Measurements from ENCODE around the gene ENOX1.
A peak's percentile ranks its signal among the peaks of the same experiment; 100 is the strongest.
"Not testable (repeated sequence)": the region's sequence is repeated elsewhere in the genome, so short reads cannot be mapped to it uniquely, and the experiment has no call there.

ENOX1 gene

DNA sequence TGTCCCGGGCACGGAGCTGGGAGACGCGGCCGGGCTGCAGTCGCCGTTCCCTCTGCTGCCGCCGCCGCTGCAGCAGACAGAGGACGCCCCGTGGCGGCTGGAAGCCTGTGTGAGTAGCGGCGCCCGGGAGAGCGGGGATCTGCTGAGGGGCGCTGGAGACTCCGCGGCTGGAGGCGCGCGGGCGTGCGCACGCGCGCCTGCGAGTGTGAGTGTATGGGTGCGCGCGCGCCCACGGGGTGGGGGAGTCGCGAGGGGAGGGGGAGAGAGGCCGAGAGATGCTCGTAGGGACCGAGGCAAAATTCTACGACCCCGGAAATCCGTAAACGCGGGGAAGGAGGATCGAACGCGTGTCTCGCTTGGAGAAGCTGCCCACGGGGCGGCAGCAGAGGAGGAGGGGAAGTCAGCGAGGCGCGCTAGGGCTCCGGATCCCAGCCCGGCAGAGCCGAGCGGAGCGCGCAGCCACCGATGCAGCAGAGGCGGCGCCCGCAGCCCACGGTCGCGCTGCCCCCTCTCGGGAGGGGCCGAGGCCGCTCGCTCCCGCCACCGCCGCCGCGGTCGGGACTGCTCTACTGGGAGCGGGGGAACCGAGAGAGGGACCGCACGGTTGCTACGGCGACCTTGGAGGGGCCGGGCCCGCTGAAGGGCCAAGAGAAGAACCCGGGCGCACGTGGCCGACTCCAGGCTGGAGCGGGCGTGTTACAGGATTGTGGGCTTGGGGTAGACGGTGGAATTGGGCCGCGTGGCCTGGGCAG is at the start of gene ENOX1:
Gene ENOX1 (minus strand): TSS at position 207 of the 752 bp plus-strand sequence.
- peak in 1 of 2 donors; percentile 11 for DNase-seq (ENCODE audit: low read depth in 1 of 2, low spot score in 1 of 2)

- DNase-seq (ENCODE audit: low read depth in 1 of 2, low spot score in 1 of 2): no peak
These were observed 48.9 kb upstream of the ENOX1 start for GRCh38 chr13:43835701-43836100.

GRCh38 chr13:43831088-43831487 is 44.3 kb upstream of the ENOX1 start:
- no peak for DNase-seq (ENCODE audit: low read depth in 1 of 2, low spot score in 1 of 2)

- DNase-seq (ENCODE audit: low read depth in 1 of 2, low spot score in 1 of 2): no peak
These were observed 43.7 kb upstream of the ENOX1 start for GRCh38 chr13:43830497-43830881.

- DNase-seq (ENCODE audit: low read depth in 1 of 2, low spot score in 1 of 2): not testable (repeated sequence)
These were observed 37.9 kb upstream of the ENOX1 start for GRCh38 chr13:43824656-43825055.

DNA sequence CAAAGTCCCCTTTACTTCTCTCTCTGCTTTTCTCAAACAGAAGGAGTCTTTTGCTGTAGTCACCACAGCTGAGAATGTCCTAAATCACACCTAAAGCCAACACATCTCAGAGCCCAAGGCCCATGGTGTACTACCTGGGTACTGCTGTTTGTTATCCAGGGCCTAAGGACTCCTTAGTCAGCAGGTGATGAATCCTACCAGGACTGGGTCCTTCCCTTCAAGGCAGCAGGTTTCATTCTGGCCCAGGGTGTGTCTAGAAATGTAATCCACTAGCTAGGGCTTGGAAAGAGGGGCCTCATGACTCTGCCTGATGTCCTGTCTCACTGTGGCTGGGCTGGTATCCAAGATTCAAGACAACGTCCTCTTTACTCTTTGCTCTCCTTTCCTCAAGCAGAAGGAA is 36.2 kb upstream of the ENOX1 start:
- no peak for DNase-seq (ENCODE audit: low read depth in 1 of 2, low spot score in 1 of 2)

GRCh38 chr13:43816401-43816889 is 29.7 kb upstream of the ENOX1 start:
- DNase-seq (ENCODE audit: low read depth in 1 of 2, low spot score in 1 of 2): no peak

GRCh38 chr13:43815204-43815603 is 28.4 kb upstream of the ENOX1 start:
- DNase-seq (ENCODE audit: low read depth in 1 of 2, low spot score in 1 of 2): no peak

GRCh38 chr13:43808676-43809075 is 21.9 kb upstream of the ENOX1 start:
- DNase-seq (ENCODE audit: low read depth in 1 of 2, low spot score in 1 of 2): no peak

DNA sequence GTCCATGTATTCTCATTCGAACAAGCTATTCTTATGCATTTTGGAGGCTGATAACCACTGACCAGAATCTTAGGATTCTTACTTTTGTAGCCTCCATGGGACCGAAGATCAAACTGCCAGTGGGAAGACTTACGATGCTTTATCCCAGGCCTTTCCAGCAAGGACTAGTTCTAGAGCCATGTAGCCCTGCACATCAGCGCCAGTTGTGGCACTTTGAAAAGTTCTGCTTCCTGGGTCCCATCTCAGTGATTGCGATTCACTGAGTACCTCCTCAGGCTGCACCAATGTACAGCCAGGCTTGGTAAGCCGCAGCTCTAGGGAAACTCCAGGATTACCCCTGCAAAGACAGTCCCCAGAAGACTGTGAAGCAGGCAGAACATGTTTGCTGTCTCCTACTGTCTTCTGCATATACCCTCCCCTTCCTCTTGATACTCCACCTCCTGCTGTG is 18.9 kb upstream of the ENOX1 start:
- no peak for DNase-seq (ENCODE audit: low read depth in 1 of 2, low spot score in 1 of 2)

- no peak for DNase-seq (ENCODE audit: low read depth in 1 of 2, low spot score in 1 of 2)
These were observed 18.3 kb upstream of the ENOX1 start for GRCh38 chr13:43805071-43805468.

DNA sequence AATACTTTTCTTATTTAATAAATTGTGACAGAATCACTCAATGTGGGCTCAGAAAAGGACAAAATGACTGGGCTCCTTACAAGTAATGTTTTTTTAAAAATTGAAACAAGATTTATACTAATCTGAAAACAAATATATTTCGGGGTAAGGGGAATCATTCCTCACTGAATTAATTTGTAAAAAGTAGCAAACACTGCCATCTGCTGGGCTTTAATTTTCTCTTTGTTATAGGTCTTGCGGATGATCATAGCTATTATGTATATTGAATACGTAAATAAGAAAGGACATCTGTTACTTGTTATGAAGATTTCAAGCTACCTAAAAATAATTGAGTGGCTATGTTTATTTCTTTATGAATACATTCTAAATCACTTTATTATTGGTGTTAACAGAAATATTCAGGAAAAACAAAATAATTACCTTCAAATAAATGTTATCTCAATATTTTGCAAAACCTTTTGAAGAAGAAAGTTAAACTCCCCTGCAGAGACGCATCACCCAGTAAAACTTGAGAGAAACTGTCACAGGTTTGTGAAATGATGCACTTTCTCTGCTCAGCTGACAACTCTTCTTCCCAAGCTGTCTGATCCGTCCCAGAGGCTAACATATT is 17.8 kb upstream of the ENOX1 start:
- no peak for DNase-seq (ENCODE audit: low read depth in 1 of 2, low spot score in 1 of 2)

DNA sequence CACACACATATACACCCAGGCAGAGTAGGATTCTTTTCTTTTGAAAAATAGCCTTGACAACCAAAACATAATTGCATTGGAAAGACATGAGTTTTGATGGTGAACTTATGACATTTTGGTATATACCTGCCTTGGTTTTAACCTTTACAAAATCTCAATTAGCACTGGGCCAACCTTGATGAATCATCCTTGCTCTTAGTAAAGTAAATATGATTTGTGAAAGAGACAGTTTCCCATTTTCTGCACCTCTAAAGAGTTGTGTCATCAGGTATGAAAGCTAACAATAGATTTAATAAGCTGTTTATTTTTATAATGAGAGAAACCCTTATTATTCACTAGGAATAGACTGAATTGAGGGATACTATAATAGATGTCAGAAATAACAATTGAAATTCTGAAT is 15.7 kb upstream of the ENOX1 start:
- DNase-seq (ENCODE audit: low read depth in 1 of 2, low spot score in 1 of 2): no peak

DNA sequence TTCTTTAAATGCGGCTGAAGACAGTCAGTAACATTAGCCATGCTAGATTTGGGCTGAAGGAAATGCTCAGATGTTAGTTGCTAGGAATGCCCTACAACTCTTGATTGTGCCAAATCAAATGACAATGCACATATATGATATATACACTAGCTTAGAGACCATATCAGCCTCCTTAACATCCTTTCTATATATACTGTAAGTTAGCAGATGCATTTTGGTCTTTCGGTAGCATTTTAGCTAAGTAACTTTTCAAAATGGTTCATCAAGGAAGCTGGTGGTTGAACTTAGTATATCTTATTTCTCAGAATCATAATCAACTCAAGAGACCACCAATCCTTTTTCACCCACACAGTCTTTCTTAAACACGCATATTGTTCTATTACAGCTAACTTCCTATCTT is 14.1 kb upstream of the ENOX1 start:
- DNase-seq (ENCODE audit: low read depth in 1 of 2, low spot score in 1 of 2): no peak

DNA sequence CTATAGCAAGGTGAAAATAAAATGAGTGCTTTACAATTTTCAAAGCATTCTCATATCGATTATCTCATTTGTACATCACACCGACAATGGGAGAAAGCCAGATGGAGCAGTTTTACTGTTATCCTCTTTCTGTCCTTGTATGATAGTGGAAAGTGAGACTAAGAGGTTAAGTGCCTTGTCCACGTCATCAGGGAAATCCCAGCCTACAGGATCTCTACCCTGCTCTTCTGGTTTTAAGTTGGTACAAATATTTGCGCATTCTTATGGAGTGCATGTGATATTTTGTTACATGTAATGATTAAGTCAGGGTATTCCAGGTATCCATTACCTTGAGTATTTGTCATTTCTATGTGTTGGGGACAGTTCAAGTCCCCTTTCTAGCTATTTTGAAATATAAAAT is 12.4 kb upstream of the ENOX1 start:
- DNase-seq (ENCODE audit: low read depth in 1 of 2, low spot score in 1 of 2): no peak

DNA sequence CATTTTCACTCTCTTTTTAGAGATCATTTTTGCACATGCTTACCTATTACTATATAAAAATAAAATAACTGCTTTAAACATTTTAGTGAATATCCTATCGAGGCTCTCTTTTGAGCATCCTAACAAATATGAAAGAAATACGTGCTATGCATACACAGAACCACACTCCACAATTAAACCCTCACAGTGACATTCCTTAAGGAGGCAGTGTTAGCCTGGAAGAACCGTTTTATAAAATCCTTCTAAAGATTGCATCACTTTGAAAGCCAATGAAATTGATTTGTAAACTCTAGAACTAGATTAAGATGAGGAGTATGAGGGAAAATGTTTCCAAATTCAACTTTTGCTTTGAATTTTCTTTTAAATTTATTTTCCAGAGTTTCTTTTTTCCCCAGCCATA is 11.1 kb upstream of the ENOX1 start:
- no peak for DNase-seq (ENCODE audit: low read depth in 1 of 2, low spot score in 1 of 2)

GRCh38 chr13:43797159-43797558 is 10.4 kb upstream of the ENOX1 start:
- no peak for DNase-seq (ENCODE audit: low read depth in 1 of 2, low spot score in 1 of 2)

DNA sequence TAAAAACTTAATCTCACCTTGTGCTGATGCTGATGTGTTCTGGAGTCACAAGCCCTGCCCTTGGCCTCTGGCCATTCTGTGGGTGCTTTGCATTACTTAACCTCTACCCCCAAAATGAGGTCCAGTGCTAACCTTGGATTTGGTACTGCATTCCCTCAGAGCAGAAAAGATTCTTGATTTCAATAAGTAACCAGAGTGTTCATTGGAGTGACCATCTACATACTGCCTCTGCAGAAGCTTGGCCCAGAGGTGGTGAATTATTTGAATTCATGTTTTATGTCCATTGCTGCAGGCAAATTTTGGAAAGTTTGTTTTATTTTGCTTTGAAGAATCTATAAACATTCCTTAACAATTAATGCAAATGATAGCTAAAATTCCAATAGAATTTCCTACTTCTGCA is 7.6 kb upstream of the ENOX1 start:
- DNase-seq (ENCODE audit: low read depth in 1 of 2, low spot score in 1 of 2): no peak

DNA sequence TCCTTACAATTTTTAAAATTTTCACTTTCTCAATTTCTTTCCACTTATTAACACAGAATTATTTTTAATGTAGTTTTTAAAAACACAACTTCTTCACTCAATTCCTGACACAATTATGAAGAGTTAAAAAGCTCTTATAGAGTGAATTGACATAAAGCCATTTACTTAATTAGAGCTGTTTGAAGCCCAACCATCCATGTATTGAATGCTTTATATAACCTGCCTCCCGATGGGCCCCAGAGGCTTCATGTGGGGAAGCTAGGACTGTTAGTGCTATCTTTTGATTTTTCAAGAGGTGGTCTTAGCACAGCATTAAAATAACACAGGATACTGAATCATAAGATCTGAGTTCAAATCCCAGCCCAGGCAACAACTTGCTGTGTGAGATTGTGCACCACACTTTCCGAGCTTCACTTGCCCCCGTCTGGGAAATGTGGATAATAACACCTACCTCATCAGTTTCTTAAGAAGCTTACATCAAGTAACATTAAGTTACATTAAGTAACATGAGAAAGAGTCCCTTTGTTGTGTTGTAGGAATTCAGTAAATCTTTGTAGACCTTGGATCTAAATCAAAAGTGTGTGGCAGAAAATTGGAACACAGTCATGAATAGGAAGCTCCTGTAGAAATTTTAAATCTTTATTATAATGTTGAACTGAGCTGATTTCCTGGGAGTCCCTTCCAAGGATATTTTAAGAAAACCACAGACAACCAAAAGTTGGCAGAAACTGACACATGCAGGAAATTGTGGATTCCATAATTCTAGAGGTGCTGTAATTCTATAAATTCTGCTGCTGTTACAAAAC is 5.5 kb upstream of the ENOX1 start:
- no peak for DNase-seq (ENCODE audit: low read depth in 1 of 2, low spot score in 1 of 2)

DNA sequence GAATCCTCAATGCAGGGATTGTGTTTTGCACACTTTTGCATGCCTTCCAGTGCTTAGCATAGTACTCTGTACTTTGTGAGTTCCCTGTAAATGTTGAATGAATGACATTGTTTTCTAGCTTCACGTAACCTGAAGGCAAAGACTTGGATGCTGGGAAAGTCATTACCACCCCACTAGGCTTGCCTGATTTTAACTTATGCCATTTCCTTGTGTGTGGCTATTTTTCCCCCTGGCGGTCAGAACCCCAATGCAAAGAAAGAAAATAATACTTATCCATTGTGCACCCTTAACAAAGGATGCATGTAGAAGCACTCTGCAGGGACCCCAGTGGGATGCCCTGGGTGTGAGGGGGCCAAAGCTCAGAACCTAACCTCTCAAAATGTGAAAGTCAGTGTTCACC is 1.2 kb upstream of the ENOX1 start:
- no peak for DNase-seq (ENCODE audit: low read depth in 1 of 2, low spot score in 1 of 2)

DNA sequence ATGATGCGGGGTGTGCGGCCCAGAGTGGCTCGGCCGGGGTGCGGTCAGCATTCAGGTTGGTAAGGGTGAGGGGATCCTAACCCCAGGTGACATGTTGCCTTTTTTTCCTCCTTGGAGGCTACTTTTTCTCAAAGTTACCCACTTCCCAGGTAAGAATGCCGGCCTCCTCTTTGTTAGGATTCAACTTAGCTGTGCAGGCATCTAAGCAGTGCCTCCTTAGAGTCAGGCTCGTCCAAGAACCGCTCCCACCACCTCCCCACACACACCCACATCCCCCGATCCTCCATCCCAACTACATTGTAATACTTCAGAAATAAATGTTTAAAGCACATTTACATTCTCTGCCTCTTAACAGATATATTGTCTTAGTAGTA is 733 bp upstream of the ENOX1 start:
- DNase-seq (ENCODE audit: low read depth in 1 of 2, low spot score in 1 of 2): no peak

GRCh38 chr13:43786472-43786765 is 353 bp downstream of the ENOX1 start:
- DNase-seq (ENCODE audit: low read depth in 1 of 2, low spot score in 1 of 2): no peak

All from stimulated activated CD4-positive, alpha-beta T cell treated with anti-CD3 and anti-CD28 coated beads, Interleukin-15, amount 100 ng/mL, for 1 hour (primary cell).